IPS DF 4.7 (cell line): ENCODE results near the gene NMNAT1.
"Not testable (repeated sequence)": the region's sequence is repeated elsewhere in the genome, so short reads cannot be mapped to it uniquely, and the experiment has no call there.

ENCODE experiments used
- DNase-seq: peaks from one replicate; pipeline ENCODE4 v3.0.0-alpha.2; 2013; ENCODE audit warnings: low spot score; ENCODE audit errors: extremely low read depth

The NMNAT1 gene

GRCh38 chr1:9920606-9921005, 22.7 kb upstream of the NMNAT1 start:
- DNase-seq: no peak

DNA sequence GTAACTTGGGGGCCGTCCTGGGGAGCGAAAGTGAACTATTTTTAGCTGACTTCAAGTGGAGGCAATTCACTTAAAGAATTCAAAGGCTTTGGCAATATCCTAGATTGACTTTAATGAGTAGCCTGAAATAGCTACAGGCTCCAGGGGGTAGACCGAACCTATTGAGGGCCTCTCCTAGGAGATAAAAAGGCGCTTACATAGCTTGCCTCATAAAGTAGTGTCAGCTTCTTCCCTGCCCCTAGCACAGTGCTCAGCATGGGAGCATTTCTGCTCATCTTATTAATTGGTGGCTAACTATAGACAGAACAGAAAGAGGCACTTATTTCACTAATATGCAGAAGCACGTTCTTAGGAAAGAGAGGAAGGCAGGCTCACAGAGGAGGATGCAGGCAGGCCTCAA, 20.9 kb upstream of the NMNAT1 start:
- no peak for DNase-seq

- DNase-seq: no peak
Measured at GRCh38 chr1:9927259-9927658, 16.0 kb upstream of the NMNAT1 start.

GRCh38 chr1:9929431-9930385, 13.6 kb upstream of the NMNAT1 start:
- no peak for DNase-seq

- DNase-seq: no peak
Measured at GRCh38 chr1:9942399-9942938, 806 bp upstream of the NMNAT1 start.

DNA sequence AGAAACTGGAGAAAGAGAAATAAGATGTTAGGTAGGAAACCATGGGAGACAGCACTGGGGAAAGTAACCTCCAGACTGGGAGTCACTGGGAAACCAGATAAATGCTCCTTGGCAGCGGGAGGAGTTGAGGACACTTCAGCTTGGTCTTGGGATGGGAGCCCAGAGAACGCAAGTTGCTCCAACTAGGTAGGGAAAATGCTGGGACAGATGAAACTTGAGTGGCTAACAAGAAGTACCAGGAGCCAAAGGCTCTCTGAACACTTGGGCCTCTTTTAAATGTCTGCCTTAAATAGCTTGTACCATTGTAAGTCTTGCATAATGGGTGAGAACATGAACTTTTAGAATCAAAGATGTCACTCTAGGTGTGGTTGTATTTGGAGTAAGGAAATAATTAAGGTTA, 3.0 kb downstream of the NMNAT1 start:
- DNase-seq: no peak

DNA sequence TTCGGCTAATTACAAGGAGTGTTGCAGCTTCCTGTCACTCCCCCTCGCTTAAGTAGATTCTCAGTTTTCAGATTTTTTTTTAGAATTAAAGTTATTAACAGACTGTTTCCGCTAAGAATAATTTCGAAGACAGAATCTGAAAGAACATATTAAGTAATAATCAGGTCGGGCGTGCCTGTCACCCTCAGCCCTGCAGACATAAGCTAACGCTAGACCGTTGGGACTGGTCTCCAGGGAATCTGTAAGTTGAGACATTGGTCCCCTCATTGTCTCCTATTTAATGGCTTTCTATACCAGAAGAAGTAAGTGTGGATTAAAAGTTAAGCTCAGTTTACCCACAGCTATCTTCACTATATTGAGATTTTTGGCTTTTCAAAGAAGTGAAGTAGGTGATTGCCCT, 14.5 kb downstream of the NMNAT1 start:
- DNase-seq: no peak

- DNase-seq: no peak
Measured at GRCh38 chr1:9960011-9960410, 16.7 kb downstream of the NMNAT1 start.

- DNase-seq: no peak
Measured at GRCh38 chr1:9960706-9961562, 17.7 kb downstream of the NMNAT1 start.

DNA sequence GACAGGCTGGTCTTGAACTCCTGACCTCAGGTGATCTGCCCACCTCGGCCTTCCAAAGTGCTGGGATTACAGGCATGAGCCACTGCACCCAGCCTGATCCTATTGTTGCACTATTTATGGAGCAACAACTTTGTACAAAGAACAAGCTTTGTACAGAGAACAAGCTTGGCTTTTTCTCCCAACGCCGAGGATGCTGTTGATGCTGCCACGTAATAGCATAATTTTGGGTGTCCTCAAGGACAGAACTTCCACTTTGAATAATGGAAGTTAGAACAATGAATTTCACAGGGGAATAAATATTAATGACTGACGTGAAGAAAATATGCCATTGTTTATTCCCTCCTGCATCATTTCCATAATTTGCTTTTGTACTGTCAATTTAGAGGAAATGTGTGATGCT, 41.0 kb downstream of the NMNAT1 start:
- DNase-seq: no peak

GRCh38 chr1:9985001-9985400, 41.7 kb downstream of the NMNAT1 start:
- DNase-seq: no peak

GRCh38 chr1:9989773-9990172, 46.5 kb downstream of the NMNAT1 start:
- no peak for DNase-seq

DNA sequence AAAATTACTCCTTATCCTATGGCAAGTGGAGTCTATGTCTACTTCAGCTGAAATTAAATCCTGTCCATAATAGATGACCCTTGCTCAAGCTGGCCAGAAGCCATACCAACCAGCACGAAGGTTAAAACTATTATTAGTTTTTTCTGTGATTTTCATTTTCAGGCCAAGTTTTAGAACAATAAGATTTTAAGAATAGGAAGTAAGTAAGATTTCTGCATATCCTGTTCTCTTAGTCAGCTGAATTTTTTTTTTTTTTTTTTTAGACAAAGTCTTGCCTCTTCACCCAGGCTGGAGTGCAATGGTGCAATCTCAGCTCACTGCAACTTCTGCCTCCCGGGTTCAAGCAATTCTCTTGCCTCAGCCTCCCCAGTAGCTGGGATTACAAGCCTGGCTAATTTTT, 47.7 kb downstream of the NMNAT1 start:
- DNase-seq: no peak

DNA sequence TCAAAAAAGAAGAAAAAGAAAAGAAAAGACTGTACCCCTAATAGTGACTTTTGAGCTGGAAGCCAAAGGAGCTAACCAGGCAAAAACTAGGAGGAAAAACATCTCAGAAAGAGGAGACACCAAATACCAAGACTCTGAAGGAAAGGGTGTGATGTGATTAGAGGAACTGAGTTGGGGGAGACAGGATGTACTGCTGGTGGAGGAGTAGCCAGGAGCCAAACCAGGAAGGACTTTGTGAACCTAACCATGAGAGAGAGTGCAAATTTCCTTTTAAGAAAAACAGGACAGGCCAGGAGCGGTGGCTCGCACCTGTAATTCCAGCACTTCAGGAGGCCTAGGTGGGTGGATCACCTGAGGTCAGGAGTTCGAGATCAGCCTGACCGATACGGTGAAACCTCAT, 49.6 kb downstream of the NMNAT1 start:
- no peak for DNase-seq

- DNase-seq: no peak
Measured at GRCh38 chr1:9993561-9994075, 50.3 kb downstream of the NMNAT1 start.

GRCh38 chr1:9996624-9997582, 53.6 kb downstream of the NMNAT1 start, which contains the start of gene RBP7:
TSS of gene RBP7 (plus strand) at chr1:9997228. CDS start at chr1:9997259, 31 bp downstream.
- DNase-seq: no peak

- no peak for DNase-seq
Measured at GRCh38 chr1:10001016-10001665, 57.9 kb downstream of the NMNAT1 start.

DNA sequence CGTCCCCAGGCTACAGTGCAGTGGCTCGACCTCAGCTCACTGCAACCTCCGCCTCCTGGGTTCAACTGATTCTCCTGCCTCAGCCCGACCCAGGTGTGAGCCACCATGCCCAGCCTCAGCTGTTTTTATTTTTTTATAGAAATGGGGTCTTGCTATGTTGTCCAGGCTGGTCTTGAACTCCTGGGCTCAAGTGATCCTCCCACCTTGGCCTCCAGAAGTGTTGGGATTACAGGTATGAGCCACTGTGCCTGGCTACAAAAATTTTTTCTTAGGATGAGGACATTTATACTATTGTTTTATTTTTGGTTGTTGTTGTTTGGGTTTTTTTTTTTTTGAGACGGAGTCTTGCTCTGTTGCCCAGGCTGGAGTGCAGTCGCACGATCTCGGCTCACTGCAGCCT, 62.0 kb downstream of the NMNAT1 start:
- DNase-seq: not testable (repeated sequence)

DNA sequence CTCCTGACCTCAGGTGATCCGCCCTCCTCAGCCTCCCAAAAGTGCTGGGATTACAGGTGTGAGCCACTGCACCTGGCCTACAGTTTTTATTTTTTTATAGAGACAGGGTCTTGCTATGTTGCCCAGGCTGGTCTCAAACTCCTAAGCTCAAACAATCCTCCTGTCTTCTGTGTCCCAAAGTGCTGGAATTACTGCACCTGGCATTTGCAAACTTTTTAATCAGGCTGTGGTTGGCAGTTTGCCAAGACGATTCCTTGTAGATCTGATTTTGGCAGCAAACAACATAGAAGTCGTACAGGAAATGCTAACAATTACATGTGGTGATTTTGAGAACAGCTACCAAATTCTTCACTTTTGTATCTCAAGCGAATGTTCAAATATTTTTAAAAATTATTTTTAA, 63.9 kb downstream of the NMNAT1 start:
- no peak for DNase-seq

DNA sequence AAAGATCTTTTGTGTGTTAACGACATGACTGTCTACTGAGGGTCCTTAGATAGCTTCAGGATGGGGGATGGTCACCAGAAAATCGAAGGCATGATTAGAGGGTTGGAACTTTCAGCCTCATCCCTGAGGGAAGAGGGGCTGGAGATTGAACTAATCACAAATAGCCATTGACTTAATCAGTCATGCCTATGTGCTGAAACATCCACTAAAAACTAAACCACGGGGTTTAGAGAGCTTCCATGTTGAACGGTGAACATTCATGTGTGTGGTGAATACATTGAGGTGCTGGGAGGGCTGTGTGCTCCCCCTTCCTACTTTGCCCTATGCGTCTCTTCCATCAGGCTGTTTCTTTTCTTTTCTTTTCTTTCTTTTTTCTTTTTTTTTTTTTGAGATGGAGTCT, 70.7 kb downstream of the NMNAT1 start:
- no peak for DNase-seq
